HEK293 (cell line): ENCODE measurements around the gene KIRREL3.
"Not testable (repeated sequence)": the region's sequence is repeated elsewhere in the genome, so short reads cannot be mapped to it uniquely, and the experiment has no call there.

Experiments
- CTCF ChIA-PET: fragments of 350-600 bp; formaldehyde crosslinking; extraction: SDS; loops from one replicate; lab custom pipeline; 2021; ENCODE audit warnings: antibody characterized with exemption; lab: Yijun Ruan, JAX
- POLR2A ChIA-PET: fragments of 300-600 bp; formaldehyde crosslinking; extraction: SDS; loops from one replicate; lab custom pipeline; 2020; ENCODE audit warnings: antibody characterized with exemption, inconsistent platforms; lab: Yijun Ruan, JAX
- H3K27ac ChIP-seq: fragments of 200-500 bp; sonication (Bioruptor generic); 2 replicates; pipeline ENCODE4 v1.5.1; 2014; ENCODE audit warnings: low read depth, low read length, control low read depth, inconsistent platforms; ENCODE audit errors: extremely low read depth
- H3K36me3 ChIP-seq, 2 experiments: fragments of 200-500 bp in 1 of 2; sonication (Bioruptor generic) in 1 of 2; 1 replicate in 1 of 2; 2 replicates in 1 of 2; pipeline ENCODE4 v1.5.1; 2014 to 2017; ENCODE audit warnings: inconsistent platforms in 2 of 2, low read length in 2 of 2; ENCODE audit not compliant: control insufficient read depth in 2 of 2, insufficient read depth in 1 of 2
- H3K4me1 ChIP-seq: fragments of 200-500 bp; sonication (Bioruptor generic); 2 replicates; pipeline ENCODE4 v1.5.1; 2014; ENCODE audit warnings: mild to moderate bottlenecking, low read length, inconsistent platforms; ENCODE audit not compliant: control insufficient read depth, insufficient read depth
- H3K4me3 ChIP-seq: 2 replicates; pipeline ENCODE4 v1.5.1; 2011; ENCODE audit warnings: low read depth, mild to moderate bottlenecking, control low read depth, low read length, moderate library complexity
- H3K9me3 ChIP-seq: fragments of 200-500 bp; sonication (Bioruptor generic); 2 replicates; pipeline ENCODE4 v1.5.1; 2014; ENCODE audit warnings: low read depth, low read length, inconsistent platforms; ENCODE audit not compliant: control insufficient read depth, insufficient read depth
- EGR2 ChIP-seq: fragments of 450-650 bp; formaldehyde crosslinking; IDR thresholded peaks from 2 replicates; pipeline ENCODE4 v1.5.1; 2016; ENCODE audit warnings: low read depth, missing biosample characterization, missing genetic modification characterization
- KLF10 ChIP-seq: fragments of 450-650 bp; IDR thresholded peaks from 2 replicates; pipeline ENCODE4 v1.5.1; 2018; ENCODE audit warnings: missing biosample characterization, mild to moderate bottlenecking, missing genetic modification characterization
- PRDM1 ChIP-seq: fragments of 450-650 bp; formaldehyde crosslinking; IDR thresholded peaks from 2 replicates; pipeline ENCODE4; 2016; ENCODE audit warnings: missing biosample characterization, missing genetic modification characterization
- TRIM28 ChIP-seq: IDR thresholded peaks from 2 replicates; pipeline ENCODE4 v1.6.1; 2011; ENCODE audit warnings: low read length, control low read depth, borderline replicate concordance
- YY2 ChIP-seq: fragments of 450-650 bp; formaldehyde crosslinking; IDR thresholded peaks from 2 replicates; pipeline ENCODE4 v1.5.1; 2016; ENCODE audit warnings: missing biosample characterization, missing genetic modification characterization
- ZBTB17 ChIP-seq: fragments of 450-650 bp; formaldehyde crosslinking; IDR thresholded peaks from 2 replicates; pipeline ENCODE4 v1.5.1; 2016; ENCODE audit warnings: missing biosample characterization, missing genetic modification characterization
- ZFHX2 ChIP-seq: fragments of 450-650 bp; formaldehyde crosslinking; conservative IDR thresholded peaks from 2 replicates; pipeline ENCODE4 v1.5.1; 2016; ENCODE audit warnings: missing biosample characterization, missing genetic modification characterization
- ZNF2 ChIP-seq: fragments of 450-650 bp; formaldehyde crosslinking; IDR thresholded peaks from 2 replicates; pipeline ENCODE4 v1.5.1; 2016; ENCODE audit warnings: missing biosample characterization, missing genetic modification characterization
- ZNF530 ChIP-seq: fragments of 450-650 bp; formaldehyde crosslinking; IDR thresholded peaks from 2 replicates; pipeline ENCODE4 v1.5.1; 2016; ENCODE audit warnings: low read depth, missing biosample characterization, missing genetic modification characterization
- ZNF600 ChIP-seq: fragments of 450-650 bp; formaldehyde crosslinking; IDR thresholded peaks from 2 replicates; pipeline ENCODE4 v1.5.1; 2016; ENCODE audit warnings: missing biosample characterization, missing genetic modification characterization
- ZNF610 ChIP-seq: fragments of 450-650 bp; formaldehyde crosslinking; IDR thresholded peaks from 2 replicates; pipeline ENCODE4 v1.5.1; 2016; ENCODE audit warnings: missing biosample characterization, missing genetic modification characterization, borderline replicate concordance
- ZSCAN16 ChIP-seq: fragments of 450-650 bp; formaldehyde crosslinking; IDR thresholded peaks from 2 replicates; pipeline ENCODE4 v1.5.1; 2016; ENCODE audit warnings: missing biosample characterization, missing genetic modification characterization
- ZSCAN23 ChIP-seq: fragments of 450-650 bp; formaldehyde crosslinking; IDR thresholded peaks from 2 replicates; pipeline ENCODE4 v1.5.1; 2016; ENCODE audit warnings: missing biosample characterization, missing genetic modification characterization

Gene KIRREL3

DNA sequence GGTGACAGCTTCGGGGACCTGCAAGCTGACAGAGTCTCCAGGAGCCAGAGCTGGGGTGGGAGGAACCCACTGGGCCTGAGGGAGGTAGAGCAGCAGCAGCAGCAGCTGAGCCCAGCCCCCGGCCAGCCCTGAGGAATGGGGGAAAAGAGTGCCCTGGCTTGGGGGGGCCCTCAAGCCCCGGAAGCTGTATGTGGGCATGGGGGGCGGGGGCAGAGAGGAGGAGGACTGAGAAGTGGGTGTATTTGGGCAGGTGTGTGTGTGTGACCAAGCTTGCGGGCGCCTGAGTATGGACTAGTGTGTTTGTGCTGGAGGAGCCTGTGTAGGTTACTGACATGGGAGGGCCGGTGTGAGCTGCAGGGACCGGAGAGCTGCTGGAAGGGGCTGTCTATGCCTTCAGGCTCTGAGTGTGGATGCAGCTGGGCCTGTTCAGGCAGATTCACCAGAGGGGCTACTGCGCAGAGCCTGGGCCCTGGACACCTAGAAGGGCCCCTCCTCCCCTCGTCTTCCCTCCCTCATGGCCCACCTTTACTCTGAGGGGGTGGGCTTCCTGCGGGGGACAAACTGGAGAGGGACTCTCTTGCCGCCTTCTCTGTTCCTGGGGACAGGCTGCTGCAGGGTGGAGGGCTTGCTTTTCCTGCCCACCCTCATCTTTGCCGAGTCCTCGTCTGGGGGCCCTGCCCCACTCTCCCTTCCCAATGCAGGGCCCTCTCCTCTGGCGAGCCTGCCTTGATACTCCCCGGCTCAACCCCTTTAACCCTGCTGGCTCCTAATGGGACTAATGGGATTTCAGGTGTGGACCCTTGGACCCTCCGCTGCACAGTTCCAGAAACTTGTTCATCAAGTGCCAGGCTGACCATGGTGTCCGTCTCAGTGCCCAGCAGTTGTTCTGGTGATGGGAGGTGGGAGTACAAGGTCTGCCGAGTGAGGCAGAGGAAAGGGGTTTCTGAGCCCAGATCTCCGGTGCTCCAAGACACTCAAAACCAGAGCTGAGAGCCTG is 616.9 kb downstream of the KIRREL3 start:
- Histone ChIP-seq H3K4me1 (no peaks in the 10 kb centered on the region), H3K36me3 (no peaks in the 10 kb centered on the region), H3K9me3 (no peaks in the 10 kb centered on the region), H3K4me3 (no peak overlapping the region), H3K27ac (no peak overlapping the region)
- ChIA-PET CTCF (no interaction called here), POLR2A (no interaction called here)
- TF ChIP-seq ZFHX2 (tag by site-specific recombination) (peak; percentile 66), EGR2 (tag by site-specific recombination) (peak; percentile 66), ZSCAN16 (no peak), ZNF600 (tag by site-specific recombination) (peak; percentile 23; the same call in 1 of the 2 replicates)

DNA sequence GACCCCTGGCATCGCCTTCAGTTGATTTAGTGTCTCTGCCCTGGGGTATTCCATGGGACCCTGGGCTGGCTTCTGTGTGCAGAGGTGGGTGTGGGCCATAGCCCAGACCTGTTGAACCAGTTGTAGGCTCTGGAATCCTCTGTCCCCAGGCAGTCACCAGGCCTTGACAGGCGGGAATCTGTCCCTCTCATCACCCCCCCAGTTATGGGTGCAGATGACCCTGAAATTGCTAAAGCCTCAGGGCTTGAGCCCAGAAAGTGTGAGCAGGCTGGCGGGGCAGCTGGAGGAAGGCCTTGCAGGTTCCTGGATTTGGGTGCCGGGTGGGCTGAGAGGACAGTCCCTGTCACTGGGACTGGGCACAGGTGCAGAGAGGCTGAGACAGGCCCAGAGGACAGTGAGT is 617.9 kb downstream of the KIRREL3 start:
- CTCF ChIA-PET, H3K27ac ChIP-seq, H3K4me1 ChIP-seq, H3K36me3 ChIP-seq, H3K4me3 ChIP-seq, H3K9me3 ChIP-seq, POLR2A ChIA-PET: not testable (repeated sequence)

DNA sequence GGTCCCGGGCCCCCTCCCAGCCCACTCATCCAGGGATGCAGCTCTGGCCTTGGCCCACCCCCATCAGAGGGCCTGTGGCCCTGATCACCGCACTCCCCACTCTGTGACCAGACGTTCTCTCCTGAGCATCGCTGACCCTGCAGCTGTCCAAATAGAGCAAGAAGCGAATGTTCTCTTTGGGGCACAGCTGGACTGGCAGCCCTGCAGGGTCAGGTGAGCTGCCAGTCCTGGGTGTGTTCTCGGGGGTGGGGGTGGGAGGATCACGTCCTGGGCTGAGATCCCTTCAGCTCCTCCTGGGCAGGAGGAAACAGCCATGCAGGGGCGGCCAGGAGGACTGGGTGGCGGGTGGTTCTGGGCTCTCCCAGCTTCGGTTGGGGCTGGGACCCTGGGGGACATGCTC is 618.6 kb downstream of the KIRREL3 start:
- H3K36me3 ChIP-seq, H3K27ac ChIP-seq, POLR2A ChIA-PET, CTCF ChIA-PET, H3K4me1 ChIP-seq, H3K9me3 ChIP-seq, H3K4me3 ChIP-seq: not testable (repeated sequence)

DNA sequence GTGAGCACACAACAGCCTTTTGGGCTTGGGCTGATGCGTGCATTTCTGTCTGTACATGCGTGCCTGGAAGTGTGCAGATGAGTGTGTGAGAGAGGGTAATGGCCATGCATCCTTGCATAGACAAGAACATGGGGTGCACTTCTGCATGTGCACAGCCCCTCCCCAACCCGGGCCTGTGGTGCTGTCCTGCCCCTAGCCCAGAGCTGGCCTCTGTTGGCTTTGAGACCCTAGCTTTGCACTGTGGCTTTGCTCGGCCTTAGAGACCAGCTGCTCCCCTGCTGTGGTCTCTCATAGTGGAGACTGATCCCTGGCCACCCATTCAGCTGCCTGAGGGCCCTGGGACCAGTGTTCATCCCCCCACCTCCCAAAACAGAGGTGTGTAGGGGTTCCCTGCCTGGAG is 619.7 kb downstream of the KIRREL3 start:
- Histone ChIP-seq H3K36me3 (no peaks in the 10 kb centered on the region), H3K27ac (no peak overlapping the region), H3K9me3 (no peaks in the 10 kb centered on the region), H3K4me3 (no peak overlapping the region)
- CTCF ChIA-PET = interaction anchor here (1.6 kb wide), 1 partner anchor 70 kb away, joined by 4 read pairs; no protein-coding TSS in a partner anchor
- TF ChIP-seq ZNF610 (tag by site-specific recombination) = no peak
- TF ChIP-seq ZNF530 = no peak
- TF ChIP-seq ZSCAN23 (tag by site-specific recombination) = no peak
- no peak for TF ChIP-seq ZNF2
- TF ChIP-seq PRDM1 (tag by site-specific recombination) = no peak
- no peak for TF ChIP-seq YY2 (tag by site-specific recombination)
- no peak for TF ChIP-seq KLF10 (tag by site-specific recombination)
- TF ChIP-seq, all 188 proteins: peak for 0
- POLR2A ChIA-PET = no interaction called here
- H3K4me1 ChIP-seq = no peaks in the 10 kb centered on the region

DNA sequence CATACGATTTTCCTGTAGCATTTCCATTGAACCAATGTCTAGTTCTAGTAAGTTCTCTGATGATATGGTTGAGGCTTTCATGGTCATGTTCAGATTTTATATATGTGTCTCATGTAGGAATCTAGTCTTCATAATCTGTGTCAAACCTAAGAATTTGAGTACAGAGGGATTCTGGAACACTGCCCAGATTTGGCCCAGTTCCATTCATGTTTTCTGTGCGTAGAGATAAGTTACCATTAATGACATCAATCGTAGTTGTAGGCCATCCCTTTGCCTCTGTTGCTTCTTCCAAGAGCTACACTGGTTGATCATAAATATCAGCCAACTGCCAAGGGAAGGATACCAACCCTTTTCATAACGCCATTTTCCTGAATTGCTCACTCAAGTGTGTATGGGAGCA is 621.8 kb downstream of the KIRREL3 start:
- H3K36me3 ChIP-seq = no peaks in the 10 kb centered on the region
- no peaks in the 10 kb centered on the region for H3K4me1 ChIP-seq
- POLR2A ChIA-PET = no interaction called here
- no peaks in the 10 kb centered on the region for H3K9me3 ChIP-seq
- TF ChIP-seq TRIM28 (no peak), ZBTB17 (tag by site-specific recombination) (0 out of 2 replicates have a peak, but pooled peaks have one; percentile 16)
- no peak overlapping the region for H3K27ac ChIP-seq
- CTCF ChIA-PET = no interaction called here
- H3K4me3 ChIP-seq = no peak overlapping the region
